ENCODE results near the gene HP.
A peak's percentile ranks its signal among the peaks of the same experiment; 100 is the strongest.

HP gene

GRCh38 chr16:72094266-72094610 is 39.9 kb downstream of the HP start:
- H3K27ac Mint-ChIP-seq = peak overlapping the region; percentile 96
- H3K9me3 Mint-ChIP-seq = no peaks in the 10 kb centered on the region
- peaks cover 53% of the 10 kb centered on the region for H3K4me1 Mint-ChIP-seq
- H3K4me3 Mint-ChIP-seq = peak overlapping the region; percentile 99
- H3K27me3 Mint-ChIP-seq = no peaks in the 10 kb centered on the region
- H3K36me3 Mint-ChIP-seq = peaks cover 19% of the 10 kb centered on the region

- H3K9me3 Mint-ChIP-seq = no peaks in the 10 kb centered on the region
- no peaks in the 10 kb centered on the region for H3K27me3 Mint-ChIP-seq
- no peak overlapping the region for H3K4me3 Mint-ChIP-seq
- peaks cover 26% of the 10 kb centered on the region for H3K4me1 Mint-ChIP-seq
- no peak overlapping the region for H3K27ac Mint-ChIP-seq
- H3K36me3 Mint-ChIP-seq = peaks cover 28% of the 10 kb centered on the region
Observed at GRCh38 chr16:72098936-72099335, 44.6 kb downstream of the HP start.

- Mint-ChIP-seq H3K36me3 (peaks cover 28% of the 10 kb centered on the region), H3K27me3 (no peaks in the 10 kb centered on the region), H3K9me3 (no peaks in the 10 kb centered on the region), H3K4me1 (peaks cover 26% of the 10 kb centered on the region), H3K4me3 (no peak overlapping the region), H3K27ac (no peak overlapping the region)
Observed at GRCh38 chr16:72099377-72099818, 45.1 kb downstream of the HP start.

- Mint-ChIP-seq H3K4me3 (no peak overlapping the region), H3K9me3 (no peaks in the 10 kb centered on the region), H3K27ac (no peak overlapping the region), H3K36me3 (peaks cover 27% of the 10 kb centered on the region), H3K27me3 (no peaks in the 10 kb centered on the region), H3K4me1 (peaks cover 10% of the 10 kb centered on the region)
Observed at GRCh38 chr16:72101195-72101594, 46.9 kb downstream of the HP start.

GRCh38 chr16:72104905-72105304 is 50.6 kb downstream of the HP start:
- Mint-ChIP-seq H3K27ac (no peak overlapping the region), H3K4me1 (no peaks in the 10 kb centered on the region), H3K36me3 (peaks cover 26% of the 10 kb centered on the region), H3K4me3 (no peak overlapping the region), H3K9me3 (no peaks in the 10 kb centered on the region), H3K27me3 (no peaks in the 10 kb centered on the region)

- no peaks in the 10 kb centered on the region for H3K4me1 Mint-ChIP-seq
- H3K4me3 Mint-ChIP-seq = no peak overlapping the region
- H3K9me3 Mint-ChIP-seq = no peaks in the 10 kb centered on the region
- H3K36me3 Mint-ChIP-seq = peaks cover 29% of the 10 kb centered on the region
- no peaks in the 10 kb centered on the region for H3K27me3 Mint-ChIP-seq
- no peak overlapping the region for H3K27ac Mint-ChIP-seq
Observed at GRCh38 chr16:72105978-72106377, 51.7 kb downstream of the HP start.

GRCh38 chr16:72107371-72107770 is 53.1 kb downstream of the HP start:
- no peaks in the 10 kb centered on the region for H3K27me3 Mint-ChIP-seq
- H3K27ac Mint-ChIP-seq = no peak overlapping the region
- no peaks in the 10 kb centered on the region for H3K9me3 Mint-ChIP-seq
- H3K4me3 Mint-ChIP-seq = no peak overlapping the region
- peaks cover 25% of the 10 kb centered on the region for H3K36me3 Mint-ChIP-seq
- no peaks in the 10 kb centered on the region for H3K4me1 Mint-ChIP-seq

GRCh38 chr16:72108353-72109102 is 54.2 kb downstream of the HP start:
- Mint-ChIP-seq H3K4me3 (no peak overlapping the region), H3K36me3 (peaks cover 21% of the 10 kb centered on the region), H3K27ac (no peak overlapping the region), H3K4me1 (no peaks in the 10 kb centered on the region), H3K27me3 (no peaks in the 10 kb centered on the region), H3K9me3 (no peaks in the 10 kb centered on the region)

- Mint-ChIP-seq H3K9me3 (no peaks in the 10 kb centered on the region), H3K4me1 (no peaks in the 10 kb centered on the region), H3K27ac (no peak overlapping the region), H3K27me3 (no peaks in the 10 kb centered on the region), H3K36me3 (peaks cover 20% of the 10 kb centered on the region), H3K4me3 (no peak overlapping the region)
Observed at GRCh38 chr16:72109300-72109699, 55.0 kb downstream of the HP start.

- Mint-ChIP-seq H3K4me1 (no peaks in the 10 kb centered on the region), H3K27me3 (no peaks in the 10 kb centered on the region), H3K36me3 (peaks cover 20% of the 10 kb centered on the region), H3K9me3 (no peaks in the 10 kb centered on the region), H3K4me3 (no peak overlapping the region), H3K27ac (no peak overlapping the region)
Observed at GRCh38 chr16:72109966-72110530, 55.7 kb downstream of the HP start.
